ENCODE measurements around the gene COA6.
"Not testable (repeated sequence)": the region's sequence is repeated elsewhere in the genome, so short reads cannot be mapped to it uniquely, and the experiment has no call there.

COA6 gene

GRCh38 chr1:234398849-234399381 is 25.7 kb downstream of the COA6 start:
- H3K4me1 ChIP-seq (ENCODE audit: insufficient read depth, insufficient read length), result no peaks in the 10 kb centered on the region
- peaks cover 35% of the 10 kb centered on the region for H3K36me3 ChIP-seq (ENCODE audit: insufficient read depth, insufficient read length, low read length)
- H3K9ac ChIP-seq (ENCODE audit: insufficient read length, low read depth), result no peak overlapping the region
- no peak for TF ChIP-seq ZNF274 (IDR thresholded peaks at IDR 0.05; ENCODE audit: low read depth, low read length)
- no peak for TF ChIP-seq SUZ12 (IDR thresholded peaks at IDR 0.05; ENCODE audit: extremely low read depth, insufficient read depth, insufficient read length)
- no peak overlapping the region for H3K4me3 ChIP-seq (ENCODE audit: insufficient read length, low read depth)
- H3K9me3 ChIP-seq (ENCODE audit: insufficient read depth, low read length), result no peaks in the 10 kb centered on the region
- DNase-seq (ENCODE audit: low read depth, low spot score), result no peak
- H3K27me3 ChIP-seq (ENCODE audit: insufficient read depth, insufficient read length), result no peaks in the 10 kb centered on the region

- H3K4me1 ChIP-seq (ENCODE audit: insufficient read depth, insufficient read length); H3K9me3 ChIP-seq (ENCODE audit: insufficient read depth, low read length); DNase-seq (ENCODE audit: low read depth, low spot score); H3K27me3 ChIP-seq (ENCODE audit: insufficient read depth, insufficient read length); H3K9ac ChIP-seq (ENCODE audit: insufficient read length, low read depth); H3K4me3 ChIP-seq (ENCODE audit: insufficient read length, low read depth): not testable (repeated sequence)
- peaks cover 37% of the 10 kb centered on the region for H3K36me3 ChIP-seq (ENCODE audit: insufficient read depth, insufficient read length, low read length)
These were observed 26.3 kb downstream of the COA6 start for GRCh38 chr1:234399515-234399914.

GRCh38 chr1:234400773-234401172 is 27.5 kb downstream of the COA6 start:
- H3K36me3 ChIP-seq (ENCODE audit: insufficient read depth, insufficient read length, low read length), result peaks cover 43% of the 10 kb centered on the region
- no peak for DNase-seq (ENCODE audit: low read depth, low spot score)
- H3K9me3 ChIP-seq (ENCODE audit: insufficient read depth, low read length), result no peaks in the 10 kb centered on the region
- TF ChIP-seq ZNF274 (IDR thresholded peaks at IDR 0.05; ENCODE audit: low read depth, low read length) (no peak), SUZ12 (IDR thresholded peaks at IDR 0.05; ENCODE audit: extremely low read depth, insufficient read depth, insufficient read length) (no peak), YY1 (IDR thresholded peaks at IDR 0.05; ENCODE audit: insufficient read depth, insufficient read length) (no peak)
- no peaks in the 10 kb centered on the region for H3K4me1 ChIP-seq (ENCODE audit: insufficient read depth, insufficient read length)
- no peak overlapping the region for H3K4me3 ChIP-seq (ENCODE audit: insufficient read length, low read depth)
- H3K9ac ChIP-seq (ENCODE audit: insufficient read length, low read depth), result no peak overlapping the region
- H3K27me3 ChIP-seq (ENCODE audit: insufficient read depth, insufficient read length), result no peaks in the 10 kb centered on the region

GRCh38 chr1:234401658-234402057 is 28.4 kb downstream of the COA6 start:
- DNase-seq (ENCODE audit: low read depth, low spot score), result no peak
- TF ChIP-seq YY1 (IDR thresholded peaks at IDR 0.05; ENCODE audit: insufficient read depth, insufficient read length), result no peak
- no peak for TF ChIP-seq ZNF274 (IDR thresholded peaks at IDR 0.05; ENCODE audit: low read depth, low read length)
- TF ChIP-seq SUZ12 (IDR thresholded peaks at IDR 0.05; ENCODE audit: extremely low read depth, insufficient read depth, insufficient read length), result no peak
- Histone ChIP-seq H3K9ac (ENCODE audit: insufficient read length, low read depth) (no peak overlapping the region), H3K27me3 (ENCODE audit: insufficient read depth, insufficient read length) (no peaks in the 10 kb centered on the region), H3K9me3 (ENCODE audit: insufficient read depth, low read length) (no peaks in the 10 kb centered on the region), H3K4me3 (ENCODE audit: insufficient read length, low read depth) (no peak overlapping the region), H3K36me3 (ENCODE audit: insufficient read depth, insufficient read length, low read length) (peaks cover 37% of the 10 kb centered on the region), H3K4me1 (ENCODE audit: insufficient read depth, insufficient read length) (no peaks in the 10 kb centered on the region)

GRCh38 chr1:234402939-234403338 is 29.7 kb downstream of the COA6 start:
- no peak overlapping the region for H3K9ac ChIP-seq (ENCODE audit: insufficient read length, low read depth)
- no peak overlapping the region for H3K4me3 ChIP-seq (ENCODE audit: insufficient read length, low read depth)
- no peaks in the 10 kb centered on the region for H3K27me3 ChIP-seq (ENCODE audit: insufficient read depth, insufficient read length)
- H3K4me1 ChIP-seq (ENCODE audit: insufficient read depth, insufficient read length), result no peaks in the 10 kb centered on the region
- H3K9me3 ChIP-seq (ENCODE audit: insufficient read depth, low read length), result no peaks in the 10 kb centered on the region
- no peak for TF ChIP-seq SUZ12 (IDR thresholded peaks at IDR 0.05; ENCODE audit: extremely low read depth, insufficient read depth, insufficient read length)
- TF ChIP-seq YY1 (IDR thresholded peaks at IDR 0.05; ENCODE audit: insufficient read depth, insufficient read length), result no peak
- TF ChIP-seq ZNF274 (IDR thresholded peaks at IDR 0.05; ENCODE audit: low read depth, low read length), result no peak
- DNase-seq (ENCODE audit: low read depth, low spot score), result no peak
- H3K36me3 ChIP-seq (ENCODE audit: insufficient read depth, insufficient read length, low read length), result peaks cover 35% of the 10 kb centered on the region

GRCh38 chr1:234405676-234406075 is 32.4 kb downstream of the COA6 start:
- H3K4me3 ChIP-seq (ENCODE audit: insufficient read length, low read depth), result no peak overlapping the region
- H3K4me1 ChIP-seq (ENCODE audit: insufficient read depth, insufficient read length), result no peaks in the 10 kb centered on the region
- H3K36me3 ChIP-seq (ENCODE audit: insufficient read depth, insufficient read length, low read length), result peaks cover 33% of the 10 kb centered on the region
- no peaks in the 10 kb centered on the region for H3K9me3 ChIP-seq (ENCODE audit: insufficient read depth, low read length)
- no peak for TF ChIP-seq ZNF274 (IDR thresholded peaks at IDR 0.05; ENCODE audit: low read depth, low read length)
- no peak for TF ChIP-seq YY1 (IDR thresholded peaks at IDR 0.05; ENCODE audit: insufficient read depth, insufficient read length)
- no peak for TF ChIP-seq SUZ12 (IDR thresholded peaks at IDR 0.05; ENCODE audit: extremely low read depth, insufficient read depth, insufficient read length)
- DNase-seq (ENCODE audit: low read depth, low spot score), result no peak
- H3K27me3 ChIP-seq (ENCODE audit: insufficient read depth, insufficient read length), result no peaks in the 10 kb centered on the region
- no peak overlapping the region for H3K9ac ChIP-seq (ENCODE audit: insufficient read length, low read depth)

GRCh38 chr1:234406871-234407270 is 33.6 kb downstream of the COA6 start:
- no peak for DNase-seq (ENCODE audit: low read depth, low spot score)
- Histone ChIP-seq H3K27me3 (ENCODE audit: insufficient read depth, insufficient read length) (no peaks in the 10 kb centered on the region), H3K9me3 (ENCODE audit: insufficient read depth, low read length) (no peaks in the 10 kb centered on the region), H3K9ac (ENCODE audit: insufficient read length, low read depth) (no peak overlapping the region), H3K36me3 (ENCODE audit: insufficient read depth, insufficient read length, low read length) (peaks cover 31% of the 10 kb centered on the region), H3K4me1 (ENCODE audit: insufficient read depth, insufficient read length) (no peaks in the 10 kb centered on the region), H3K4me3 (ENCODE audit: insufficient read length, low read depth) (no peak overlapping the region)
- TF ChIP-seq ZNF274 (IDR thresholded peaks at IDR 0.05; ENCODE audit: low read depth, low read length), result no peak
- no peak for TF ChIP-seq SUZ12 (IDR thresholded peaks at IDR 0.05; ENCODE audit: extremely low read depth, insufficient read depth, insufficient read length)
- TF ChIP-seq YY1 (IDR thresholded peaks at IDR 0.05; ENCODE audit: insufficient read depth, insufficient read length), result no peak

GRCh38 chr1:234408757-234409156 is 35.5 kb downstream of the COA6 start:
- no peak for DNase-seq (ENCODE audit: low read depth, low spot score)
- no peaks in the 10 kb centered on the region for H3K27me3 ChIP-seq (ENCODE audit: insufficient read depth, insufficient read length)
- no peaks in the 10 kb centered on the region for H3K9me3 ChIP-seq (ENCODE audit: insufficient read depth, low read length)
- no peak overlapping the region for H3K9ac ChIP-seq (ENCODE audit: insufficient read length, low read depth)
- no peak overlapping the region for H3K4me3 ChIP-seq (ENCODE audit: insufficient read length, low read depth)
- no peak for TF ChIP-seq ZNF274 (IDR thresholded peaks at IDR 0.05; ENCODE audit: low read depth, low read length)
- TF ChIP-seq YY1 (IDR thresholded peaks at IDR 0.05; ENCODE audit: insufficient read depth, insufficient read length), result no peak
- TF ChIP-seq SUZ12 (IDR thresholded peaks at IDR 0.05; ENCODE audit: extremely low read depth, insufficient read depth, insufficient read length), result no peak
- no peaks in the 10 kb centered on the region for H3K4me1 ChIP-seq (ENCODE audit: insufficient read depth, insufficient read length)
- H3K36me3 ChIP-seq (ENCODE audit: insufficient read depth, insufficient read length, low read length), result peaks cover 43% of the 10 kb centered on the region
